HFF-Myc (cell line): ENCODE data around the gene GFOD1.

ENCODE experiments used
- DNase-seq: peaks from one replicate; pipeline ENCODE4 v3.0.0-alpha.2; 2011; ENCODE audit warnings: low read depth; ENCODE audit errors: extremely low read depth
- H3K4me3 ChIP-seq: replicated peaks from 2 replicates; pipeline ENCODE4 v1.5.1; 2011; ENCODE audit warnings: low read depth, mild to moderate bottlenecking, control low read depth, low read length
- CTCF ChIP-seq: IDR thresholded peaks from 2 replicates; pipeline ENCODE4 v1.5.1; 2012; ENCODE audit warnings: mild to moderate bottlenecking, low read depth, low read length, control low read depth; ENCODE audit errors: missing control alignments

GFOD1 gene

GRCh38 chr6:13485923-13486562 lies 1.4 kb downstream of the GFOD1 start:
- H3K4me3 ChIP-seq, result peak overlapping the region; percentile 75
- DNase-seq, result no peak
- no peak for TF ChIP-seq CTCF

- no peak for DNase-seq
- peak overlapping the region; percentile 75 for H3K4me3 ChIP-seq
- TF ChIP-seq CTCF, result no peak
These were observed 2.1 kb downstream of the GFOD1 start for GRCh38 chr6:13485303-13485702.

GRCh38 chr6:13484827-13485226 lies 2.6 kb downstream of the GFOD1 start:
- H3K4me3 ChIP-seq, result peak overlapping the region; percentile 75; the same call in 1 of the 2 replicates
- no peak for DNase-seq
- TF ChIP-seq CTCF, result no peak

- DNase-seq, result no peak
- H3K4me3 ChIP-seq, result no peak overlapping the region
- TF ChIP-seq CTCF, result no peak
These were observed 3.2 kb downstream of the GFOD1 start for GRCh38 chr6:13484138-13484708.

GRCh38 chr6:13480631-13481501 lies 6.5 kb downstream of the GFOD1 start:
- no peak overlapping the region for H3K4me3 ChIP-seq
- TF ChIP-seq CTCF, result no peak
- no peak for DNase-seq

GRCh38 chr6:13479971-13480434 lies 7.4 kb downstream of the GFOD1 start:
- no peak for TF ChIP-seq CTCF
- H3K4me3 ChIP-seq, result no peak overlapping the region
- no peak for DNase-seq
